SK-N-SH treated with all-trans-retinoic acid at 6 μM for 48 hours (cell line): ENCODE data around the gene ANAPC5.

Source experiments
- ATAC-seq: fragments of 200-7000 bp; cut with Tn5 transposase; 3 replicates; pipeline ENCODE4 v1.9.1; 2020; ENCODE audit warnings: mild to moderate bottlenecking, moderate library complexity
- ARNTL ChIP-seq: fragments of 450-650 bp; formaldehyde crosslinking; IDR thresholded peaks from 2 replicates; pipeline ENCODE4 v1.5.0; 2020; ENCODE audit warnings: low read depth, mild to moderate bottlenecking, moderate library complexity, borderline replicate concordance
- BACH2 ChIP-seq: fragments of 250-450 bp; sonication (Bioruptor Pico); IDR thresholded peaks from 2 replicates; pipeline ENCODE4 v1.9.0; 2021; ENCODE audit warnings: mild to moderate bottlenecking, borderline replicate concordance
- CSDC2 ChIP-seq: fragments of 250-450 bp; sonication (Bioruptor Pico); IDR thresholded peaks from 2 replicates; pipeline ENCODE4 v1.5.0; 2020; ENCODE audit warnings: mild to moderate bottlenecking, moderate library complexity
- ESRRG ChIP-seq: fragments of 250-450 bp; sonication (Bioruptor Pico); IDR thresholded peaks from 2 replicates; pipeline ENCODE4 v1.6.1; 2021; ENCODE audit warnings: mild to moderate bottlenecking
- GLIS3 ChIP-seq: fragments of 250-450 bp; sonication (Bioruptor Pico); IDR thresholded peaks from 2 replicates; pipeline ENCODE4 v1.5.0; 2020; ENCODE audit warnings: mild to moderate bottlenecking, moderate library complexity
- ISL1 ChIP-seq: fragments of 250-450 bp; sonication (Bioruptor Pico); IDR thresholded peaks from 2 replicates; pipeline ENCODE4 v2.1.2; 2022; ENCODE audit warnings: mild to moderate bottlenecking, moderate library complexity
- OSR1 ChIP-seq: fragments of 250-450 bp; sonication (Bioruptor Pico); IDR thresholded peaks from 2 replicates; pipeline ENCODE4 v1.8.0; 2022; ENCODE audit warnings: moderate library complexity, mild to moderate bottlenecking, inconsistent platforms
- PPARA ChIP-seq: fragments of 250-450 bp; sonication (Bioruptor Pico); IDR thresholded peaks from 2 replicates; pipeline ENCODE4 v1.5.0; 2020; ENCODE audit warnings: mild to moderate bottlenecking, borderline replicate concordance
- SNAI2 ChIP-seq: fragments of 250-450 bp; sonication (Bioruptor Pico); IDR thresholded peaks from 2 replicates; pipeline ENCODE4 v1.5.0; 2020; ENCODE audit warnings: mild to moderate bottlenecking, moderate library complexity
- TCF4 ChIP-seq: fragments of 250-450 bp; sonication (Bioruptor Pico); IDR thresholded peaks from 2 replicates; pipeline ENCODE4 v1.8.0; 2021; ENCODE audit warnings: mild to moderate bottlenecking, moderate library complexity, borderline replicate concordance
- TOX ChIP-seq: fragments of 250-450 bp; sonication (Bioruptor Pico); IDR thresholded peaks from 2 replicates; pipeline ENCODE4 v1.8.0; 2021; ENCODE audit warnings: mild to moderate bottlenecking, moderate library complexity, borderline replicate concordance
- ZC3H10 ChIP-seq: fragments of 250-450 bp; sonication (Bioruptor Pico); IDR thresholded peaks from 2 replicates; pipeline ENCODE4 v1.5.1; 2021; ENCODE audit warnings: mild to moderate bottlenecking, moderate library complexity
- ZFP3 ChIP-seq: fragments of 250-450 bp; sonication (Bioruptor Pico); IDR thresholded peaks from 2 replicates; pipeline ENCODE4 v1.5.0; 2020; ENCODE audit warnings: mild to moderate bottlenecking, moderate library complexity
- ZNF565 ChIP-seq: fragments of 450-650 bp; formaldehyde crosslinking; conservative IDR thresholded peaks from 2 replicates; pipeline ENCODE4 v1.5.0; 2020; ENCODE audit warnings: low read depth, mild to moderate bottlenecking, moderate library complexity
- ZNF8 ChIP-seq: fragments of 450-650 bp; formaldehyde crosslinking; IDR thresholded peaks from 2 replicates; pipeline ENCODE4 v1.5.0; 2020; ENCODE audit warnings: mild to moderate bottlenecking, moderate library complexity
- TF ChIP-seq, protein P1 (sequence below): fragments of 250-450 bp; sonication (Bioruptor Pico); IDR thresholded peaks from 2 replicates; pipeline ENCODE4 v1.8.0; 2021; ENCODE audit warnings: low read depth, mild to moderate bottlenecking, moderate library complexity, borderline replicate concordance
- TF ChIP-seq, protein P2 (sequence below): fragments of 250-450 bp; sonication (Bioruptor Pico); IDR thresholded peaks from 2 replicates; pipeline ENCODE4 v1.8.0; 2020; ENCODE audit warnings: mild to moderate bottlenecking, moderate library complexity, borderline replicate concordance
- TF ChIP-seq, protein P3 (sequence below): fragments of 250-450 bp; sonication (Bioruptor Pico); IDR thresholded peaks from 2 replicates; pipeline ENCODE4 v1.5.0; 2020; ENCODE audit warnings: mild to moderate bottlenecking, moderate library complexity
- TF ChIP-seq, protein P4 (sequence below): fragments of 250-450 bp; sonication (Bioruptor Pico); IDR thresholded peaks from 2 replicates; pipeline ENCODE4 v1.5.1; 2021; ENCODE audit warnings: mild to moderate bottlenecking, moderate library complexity

Gene ANAPC5

DNA sequence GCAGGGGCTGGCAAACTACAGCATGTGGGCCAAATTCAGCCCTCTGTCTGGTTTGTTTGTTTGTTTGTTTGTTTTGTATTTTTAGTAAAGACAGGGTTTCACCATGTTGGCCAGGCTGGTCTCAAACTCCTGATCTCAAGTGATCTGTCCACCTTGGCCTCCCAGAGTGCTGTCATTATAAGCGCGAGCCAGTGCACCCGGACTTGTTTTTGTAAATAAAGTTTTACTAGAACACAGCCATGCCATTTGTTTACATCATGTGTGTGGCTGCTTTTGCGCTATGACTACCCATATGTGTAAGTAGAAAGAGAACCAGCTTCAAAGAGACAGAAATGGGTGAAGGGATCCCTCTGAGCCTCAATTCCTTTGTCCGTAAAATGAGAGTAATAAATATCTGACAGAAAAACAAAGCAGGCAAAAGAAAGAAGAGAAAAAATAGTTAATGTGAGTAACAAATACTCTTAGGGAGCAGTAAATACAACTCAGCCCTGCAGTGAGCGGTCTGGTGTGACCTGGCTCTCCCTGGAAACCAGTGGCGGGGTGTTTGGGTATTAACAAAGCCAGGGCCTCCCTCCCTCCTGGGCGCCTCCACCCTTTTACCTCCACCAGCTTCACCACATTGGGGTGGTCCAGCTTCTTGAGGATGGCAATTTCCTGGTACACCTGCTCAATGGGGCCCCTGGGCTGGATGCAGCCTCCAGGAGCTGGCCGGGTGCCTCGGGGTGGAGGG, 88.8 kb downstream of the ANAPC5 start:
- no peak for ATAC-seq
- TF ChIP-seq GLIS3 (CRISPR knock-in tag) = no peak
- no peak for TF ChIP-seq BACH2 (CRISPR knock-in tag)
- TF ChIP-seq ARNTL (CRISPR knock-in tag) = no peak
- no peak for TF ChIP-seq ZNF565 (CRISPR knock-in tag)
- TF ChIP-seq, protein P1, sequence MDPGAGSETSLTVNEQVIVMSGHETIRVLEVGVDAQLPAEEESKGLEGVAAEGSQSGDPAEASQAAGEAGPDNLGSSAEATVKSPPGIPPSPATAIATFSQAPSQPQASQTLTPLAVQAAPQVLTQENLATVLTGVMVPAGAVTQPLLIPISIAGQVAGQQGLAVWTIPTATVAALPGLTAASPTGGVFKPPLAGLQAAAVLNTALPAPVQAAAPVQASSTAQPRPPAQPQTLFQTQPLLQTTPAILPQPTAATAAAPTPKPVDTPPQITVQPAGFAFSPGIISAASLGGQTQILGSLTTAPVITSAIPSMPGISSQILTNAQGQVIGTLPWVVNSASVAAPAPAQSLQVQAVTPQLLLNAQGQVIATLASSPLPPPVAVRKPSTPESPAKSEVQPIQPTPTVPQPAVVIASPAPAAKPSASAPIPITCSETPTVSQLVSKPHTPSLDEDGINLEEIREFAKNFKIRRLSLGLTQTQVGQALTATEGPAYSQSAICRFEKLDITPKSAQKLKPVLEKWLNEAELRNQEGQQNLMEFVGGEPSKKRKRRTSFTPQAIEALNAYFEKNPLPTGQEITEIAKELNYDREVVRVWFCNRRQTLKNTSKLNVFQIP (CRISPR knock-in tag) = no peak
- TF ChIP-seq TCF4 (CRISPR knock-in tag) = no peak
- TF ChIP-seq ESRRG = no peak
- TF ChIP-seq ZFP3 = no peak
- TF ChIP-seq, protein P2, sequence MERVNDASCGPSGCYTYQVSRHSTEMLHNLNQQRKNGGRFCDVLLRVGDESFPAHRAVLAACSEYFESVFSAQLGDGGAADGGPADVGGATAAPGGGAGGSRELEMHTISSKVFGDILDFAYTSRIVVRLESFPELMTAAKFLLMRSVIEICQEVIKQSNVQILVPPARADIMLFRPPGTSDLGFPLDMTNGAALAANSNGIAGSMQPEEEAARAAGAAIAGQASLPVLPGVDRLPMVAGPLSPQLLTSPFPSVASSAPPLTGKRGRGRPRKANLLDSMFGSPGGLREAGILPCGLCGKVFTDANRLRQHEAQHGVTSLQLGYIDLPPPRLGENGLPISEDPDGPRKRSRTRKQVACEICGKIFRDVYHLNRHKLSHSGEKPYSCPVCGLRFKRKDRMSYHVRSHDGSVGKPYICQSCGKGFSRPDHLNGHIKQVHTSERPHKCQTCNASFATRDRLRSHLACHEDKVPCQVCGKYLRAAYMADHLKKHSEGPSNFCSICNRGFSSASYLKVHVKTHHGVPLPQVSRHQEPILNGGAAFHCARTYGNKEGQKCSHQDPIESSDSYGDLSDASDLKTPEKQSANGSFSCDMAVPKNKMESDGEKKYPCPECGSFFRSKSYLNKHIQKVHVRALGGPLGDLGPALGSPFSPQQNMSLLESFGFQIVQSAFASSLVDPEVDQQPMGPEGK = no peak
- TF ChIP-seq CSDC2 (CRISPR knock-in tag) = no peak
- no peak for TF ChIP-seq SNAI2
- TF ChIP-seq, all 23 proteins: peak for 0

DNA sequence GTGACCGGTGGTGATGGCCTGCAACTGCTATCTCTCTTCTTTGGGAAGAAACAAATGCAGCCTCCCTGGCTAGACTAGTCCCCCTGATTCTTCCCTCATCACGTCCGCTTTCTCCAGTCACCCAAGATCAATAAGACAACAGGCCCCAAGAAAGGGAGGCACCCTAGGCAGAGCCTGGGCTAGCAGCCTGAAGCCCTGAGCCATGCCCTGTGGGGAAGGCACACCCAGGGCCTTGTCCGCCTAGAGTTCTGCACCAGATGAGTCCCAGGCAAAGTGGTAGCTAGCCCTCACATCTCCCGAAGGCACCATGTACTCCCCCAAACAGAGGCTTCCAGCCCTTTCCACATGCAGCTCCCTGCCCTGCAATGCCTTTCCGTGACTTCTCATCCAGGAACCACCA, 90.8 kb downstream of the ANAPC5 start:
- ATAC-seq = no peak
- TF ChIP-seq TCF4 (CRISPR knock-in tag) = no peak
- no peak for TF ChIP-seq PPARA (CRISPR knock-in tag)
- no peak for TF ChIP-seq CSDC2 (CRISPR knock-in tag)

DNA sequence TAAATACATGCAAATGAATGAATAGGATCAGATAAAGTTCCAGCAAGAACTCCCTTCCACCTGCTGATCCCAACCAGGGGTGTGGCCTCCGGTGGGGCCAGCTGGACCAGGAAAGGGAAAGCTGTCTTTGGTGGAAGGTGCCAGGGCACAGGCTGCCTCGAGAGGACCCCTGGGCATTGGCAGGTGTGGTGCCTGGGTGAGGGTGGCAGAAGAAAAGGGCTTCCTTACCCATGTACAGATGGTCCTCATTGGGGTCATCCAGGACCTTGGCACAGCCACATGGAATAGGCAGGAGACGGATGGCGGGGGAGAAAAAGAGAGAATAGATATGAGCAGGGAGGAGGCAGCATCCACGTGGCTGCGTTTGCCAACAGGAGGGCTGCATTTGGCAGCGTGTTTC, 92.1 kb downstream of the ANAPC5 start:
- TF ChIP-seq PPARA (CRISPR knock-in tag) (no peak), ESRRG (no peak), TOX (no peak), ZNF8 (CRISPR knock-in tag) (no peak), BACH2 (CRISPR knock-in tag) (no peak), CSDC2 (CRISPR knock-in tag) (no peak), OSR1 (CRISPR knock-in tag) (no peak), ZC3H10 (CRISPR knock-in tag) (no peak), ZFP3 (no peak), ZNF565 (CRISPR knock-in tag) (no peak), ARNTL (CRISPR knock-in tag) (no peak), ISL1 (CRISPR knock-in tag) (no peak)
- TF ChIP-seq, protein P3, sequence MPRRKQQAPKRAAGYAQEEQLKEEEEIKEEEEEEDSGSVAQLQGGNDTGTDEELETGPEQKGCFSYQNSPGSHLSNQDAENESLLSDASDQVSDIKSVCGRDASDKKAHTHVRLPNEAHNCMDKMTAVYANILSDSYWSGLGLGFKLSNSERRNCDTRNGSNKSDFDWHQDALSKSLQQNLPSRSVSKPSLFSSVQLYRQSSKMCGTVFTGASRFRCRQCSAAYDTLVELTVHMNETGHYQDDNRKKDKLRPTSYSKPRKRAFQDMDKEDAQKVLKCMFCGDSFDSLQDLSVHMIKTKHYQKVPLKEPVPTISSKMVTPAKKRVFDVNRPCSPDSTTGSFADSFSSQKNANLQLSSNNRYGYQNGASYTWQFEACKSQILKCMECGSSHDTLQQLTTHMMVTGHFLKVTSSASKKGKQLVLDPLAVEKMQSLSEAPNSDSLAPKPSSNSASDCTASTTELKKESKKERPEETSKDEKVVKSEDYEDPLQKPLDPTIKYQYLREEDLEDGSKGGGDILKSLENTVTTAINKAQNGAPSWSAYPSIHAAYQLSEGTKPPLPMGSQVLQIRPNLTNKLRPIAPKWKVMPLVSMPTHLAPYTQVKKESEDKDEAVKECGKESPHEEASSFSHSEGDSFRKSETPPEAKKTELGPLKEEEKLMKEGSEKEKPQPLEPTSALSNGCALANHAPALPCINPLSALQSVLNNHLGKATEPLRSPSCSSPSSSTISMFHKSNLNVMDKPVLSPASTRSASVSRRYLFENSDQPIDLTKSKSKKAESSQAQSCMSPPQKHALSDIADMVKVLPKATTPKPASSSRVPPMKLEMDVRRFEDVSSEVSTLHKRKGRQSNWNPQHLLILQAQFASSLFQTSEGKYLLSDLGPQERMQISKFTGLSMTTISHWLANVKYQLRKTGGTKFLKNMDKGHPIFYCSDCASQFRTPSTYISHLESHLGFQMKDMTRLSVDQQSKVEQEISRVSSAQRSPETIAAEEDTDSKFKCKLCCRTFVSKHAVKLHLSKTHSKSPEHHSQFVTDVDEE (CRISPR knock-in tag) = no peak
- TF ChIP-seq, protein P2 = no peak
- TF ChIP-seq, protein P4, sequence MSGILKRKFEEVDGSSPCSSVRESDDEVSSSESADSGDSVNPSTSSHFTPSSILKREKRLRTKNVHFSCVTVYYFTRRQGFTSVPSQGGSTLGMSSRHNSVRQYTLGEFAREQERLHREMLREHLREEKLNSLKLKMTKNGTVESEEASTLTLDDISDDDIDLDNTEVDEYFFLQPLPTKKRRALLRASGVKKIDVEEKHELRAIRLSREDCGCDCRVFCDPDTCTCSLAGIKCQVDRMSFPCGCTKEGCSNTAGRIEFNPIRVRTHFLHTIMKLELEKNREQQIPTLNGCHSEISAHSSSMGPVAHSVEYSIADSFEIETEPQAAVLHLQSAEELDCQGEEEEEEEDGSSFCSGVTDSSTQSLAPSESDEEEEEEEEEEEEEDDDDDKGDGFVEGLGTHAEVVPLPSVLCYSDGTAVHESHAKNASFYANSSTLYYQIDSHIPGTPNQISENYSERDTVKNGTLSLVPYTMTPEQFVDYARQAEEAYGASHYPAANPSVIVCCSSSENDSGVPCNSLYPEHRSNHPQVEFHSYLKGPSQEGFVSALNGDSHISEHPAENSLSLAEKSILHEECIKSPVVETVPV = no peak
- no peak for ATAC-seq
